ENCODE data around the gene TMEM231. TPM values are rescaled to one million over a fixed set of nuclear protein-coding genes. Genes with fewer than 3 reads are reported as not detected.

The TMEM231 gene
- total RNA-seq, 4 donors from 2014 or later, result 2.9 to 6.2 (median 4.7) TPM

- TF ChIP-seq CTCF (IDR thresholded peaks at IDR 0.05; ENCODE audit: low read depth), result no peak
Observed at GRCh38 chr16:75589306-75589705, 33.3 kb upstream of the TMEM231 start.

- no peak for TF ChIP-seq CTCF (IDR thresholded peaks at IDR 0.05; ENCODE audit: low read depth)
Observed at GRCh38 chr16:75588716-75589115, 32.7 kb upstream of the TMEM231 start.

GRCh38 chr16:75584108-75584507 is 28.1 kb upstream of the TMEM231 start:
- TF ChIP-seq CTCF (IDR thresholded peaks at IDR 0.05; ENCODE audit: low read depth), result no peak

GRCh38 chr16:75579281-75579834 is 23.3 kb upstream of the TMEM231 start:
- TF ChIP-seq CTCF (IDR thresholded peaks at IDR 0.05; ENCODE audit: low read depth), result no peak

- TF ChIP-seq CTCF (IDR thresholded peaks at IDR 0.05; ENCODE audit: low read depth), result no peak
Observed at GRCh38 chr16:75578725-75579124, 22.7 kb upstream of the TMEM231 start.

- TF ChIP-seq CTCF (IDR thresholded peaks at IDR 0.05; ENCODE audit: low read depth), result no peak
Observed at GRCh38 chr16:75578212-75578611, 22.2 kb upstream of the TMEM231 start.

- no peak for TF ChIP-seq CTCF (IDR thresholded peaks at IDR 0.05; ENCODE audit: low read depth)
Observed at GRCh38 chr16:75576384-75576811, 20.3 kb upstream of the TMEM231 start.

Data from subcutaneous adipose tissue (tissue), 4 donors.